IPS-20b (cell line): ENCODE data around the gene CALML3.

ENCODE experiments used
- H3K27ac ChIP-seq: one replicate; pipeline ENCODE4 v1.5.1; 2013; ENCODE audit warnings: low read length
- H3K27me3 ChIP-seq: 2 replicates; pipeline ENCODE4 v1.6.1; 2013; ENCODE audit warnings: mild to moderate bottlenecking, low read length, inconsistent platforms; ENCODE audit not compliant: insufficient read depth
- H3K36me3 ChIP-seq: 2 replicates; pipeline ENCODE4 v1.6.1; 2013; ENCODE audit warnings: low read depth, mild to moderate bottlenecking, inconsistent platforms, low read length, moderate library complexity; ENCODE audit not compliant: insufficient read depth
- H3K4me1 ChIP-seq: 2 replicates; pipeline ENCODE4 v1.6.1; 2013; ENCODE audit warnings: mild to moderate bottlenecking, control low read depth, inconsistent platforms, low read length, moderate library complexity; ENCODE audit not compliant: insufficient read depth
- H3K4me3 ChIP-seq: 2 replicates; pipeline ENCODE4 v1.5.1; 2013; ENCODE audit warnings: mild to moderate bottlenecking, low read length, inconsistent platforms
- H3K9ac ChIP-seq: 2 replicates; pipeline ENCODE4 v1.6.1; 2013; ENCODE audit warnings: low read depth, mild to moderate bottlenecking, inconsistent platforms, low read length, moderate library complexity
- H3K9me3 ChIP-seq: 2 replicates; pipeline ENCODE4 v1.6.1; 2013; ENCODE audit warnings: mild to moderate bottlenecking, low read depth, low read length, inconsistent platforms; ENCODE audit not compliant: insufficient read depth

Gene CALML3

GRCh38 chr10:5560142-5560816 lies 35.5 kb downstream of the CALML3 start:
- H3K9ac ChIP-seq = no peak overlapping the region
- no peak overlapping the region for H3K27ac ChIP-seq
- H3K4me1 ChIP-seq = peaks cover 6% of the 10 kb centered on the region; the same call in 1 of the 2 replicates
- H3K27me3 ChIP-seq = no peaks in the 10 kb centered on the region
- H3K36me3 ChIP-seq = no peaks in the 10 kb centered on the region
- no peak overlapping the region for H3K4me3 ChIP-seq
- H3K9me3 ChIP-seq = no peaks in the 10 kb centered on the region

- Histone ChIP-seq H3K27ac (no peak overlapping the region), H3K9me3 (no peaks in the 10 kb centered on the region), H3K27me3 (no peaks in the 10 kb centered on the region), H3K9ac (no peak overlapping the region), H3K4me1 (peaks cover 6% of the 10 kb centered on the region; the same call in 1 of the 2 replicates), H3K36me3 (no peaks in the 10 kb centered on the region), H3K4me3 (no peak overlapping the region)
Measured at GRCh38 chr10:5560817-5561703, 36.3 kb downstream of the CALML3 start.

DNA sequence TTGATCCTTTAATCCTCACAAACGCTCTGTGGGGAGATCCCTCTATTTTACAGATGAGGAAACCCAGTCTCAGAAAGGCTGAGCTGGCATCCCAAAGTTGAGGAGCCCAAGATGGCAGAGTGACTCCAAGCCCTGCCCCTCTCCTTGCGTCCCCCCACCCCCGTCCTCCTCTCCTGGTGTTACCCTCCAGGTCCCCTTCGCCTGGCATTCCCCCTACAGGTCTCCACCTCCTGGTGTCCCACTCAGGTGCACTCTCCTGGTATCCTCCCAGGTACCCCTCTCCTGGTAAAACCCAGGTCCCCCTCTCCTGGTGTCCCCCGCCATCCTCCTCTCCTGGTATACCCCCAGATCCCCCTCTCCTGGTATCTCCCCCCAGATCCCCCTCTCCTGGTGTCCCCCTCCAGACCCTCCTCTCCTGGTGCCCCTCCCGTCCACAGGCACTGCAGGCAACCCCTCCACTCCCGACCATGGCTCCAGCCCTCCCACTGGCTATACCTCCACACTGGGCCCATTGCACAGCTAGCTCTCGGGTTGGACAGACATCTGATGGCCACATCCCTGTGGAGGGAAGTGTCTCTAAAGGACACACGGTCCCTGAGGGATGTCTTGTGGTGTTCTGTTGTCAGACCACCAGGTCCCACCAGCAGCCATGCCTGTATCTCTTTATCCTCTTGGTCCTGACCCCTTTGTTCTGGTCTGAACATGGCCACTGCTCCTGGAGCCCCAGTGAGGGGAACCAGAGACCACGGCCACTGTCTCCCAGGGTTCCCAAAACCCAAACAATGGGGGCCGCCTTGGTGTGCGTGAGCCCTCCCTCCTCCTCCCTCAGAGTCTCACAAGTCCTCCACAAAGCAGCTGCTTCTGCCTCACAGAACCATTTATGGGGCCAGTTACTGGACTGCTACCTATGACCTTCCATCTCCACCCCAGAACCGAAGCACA lies 37.2 kb downstream of the CALML3 start:
- Histone ChIP-seq H3K27ac (no peak overlapping the region), H3K4me3 (no peak overlapping the region), H3K36me3 (no peaks in the 10 kb centered on the region), H3K9ac (no peak overlapping the region), H3K4me1 (peaks cover 6% of the 10 kb centered on the region; the same call in 1 of the 2 replicates), H3K9me3 (no peaks in the 10 kb centered on the region), H3K27me3 (no peaks in the 10 kb centered on the region)

DNA sequence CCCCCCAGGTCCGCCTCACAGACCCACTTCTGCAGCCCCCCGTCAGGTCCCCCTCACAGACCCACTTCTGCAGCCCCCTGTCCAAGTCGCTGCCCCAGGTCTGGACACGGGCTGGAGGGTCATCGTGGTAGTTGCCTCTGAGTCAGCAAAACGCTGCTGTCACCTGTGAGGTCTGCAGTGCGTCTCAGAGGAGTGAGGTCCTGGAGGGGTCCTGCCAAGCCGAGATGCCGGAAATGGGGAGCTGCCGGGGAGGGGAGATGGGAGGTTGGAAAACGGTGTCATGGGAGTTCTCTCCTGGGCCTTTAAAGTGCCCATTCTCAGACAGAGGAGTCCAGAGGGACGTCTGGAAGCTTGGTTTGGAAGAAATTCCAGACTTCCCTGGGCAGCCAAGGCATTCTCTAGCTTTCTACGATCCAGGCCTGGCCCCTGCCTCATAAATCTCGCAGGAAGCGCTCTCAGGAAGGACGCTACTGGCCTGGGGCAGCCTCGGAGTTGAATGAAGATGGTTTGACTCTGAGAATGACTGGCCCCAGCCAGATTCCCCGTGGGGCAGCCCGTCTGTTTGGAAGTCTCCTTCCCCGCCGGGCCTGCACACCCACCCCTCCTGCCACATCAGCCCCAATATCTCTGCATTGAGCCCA lies 38.7 kb downstream of the CALML3 start:
- Histone ChIP-seq H3K9ac (no peak overlapping the region), H3K4me3 (no peak overlapping the region), H3K27me3 (no peaks in the 10 kb centered on the region), H3K4me1 (peaks cover 6% of the 10 kb centered on the region; the same call in 1 of the 2 replicates), H3K27ac (no peak overlapping the region), H3K9me3 (no peaks in the 10 kb centered on the region), H3K36me3 (no peaks in the 10 kb centered on the region)

DNA sequence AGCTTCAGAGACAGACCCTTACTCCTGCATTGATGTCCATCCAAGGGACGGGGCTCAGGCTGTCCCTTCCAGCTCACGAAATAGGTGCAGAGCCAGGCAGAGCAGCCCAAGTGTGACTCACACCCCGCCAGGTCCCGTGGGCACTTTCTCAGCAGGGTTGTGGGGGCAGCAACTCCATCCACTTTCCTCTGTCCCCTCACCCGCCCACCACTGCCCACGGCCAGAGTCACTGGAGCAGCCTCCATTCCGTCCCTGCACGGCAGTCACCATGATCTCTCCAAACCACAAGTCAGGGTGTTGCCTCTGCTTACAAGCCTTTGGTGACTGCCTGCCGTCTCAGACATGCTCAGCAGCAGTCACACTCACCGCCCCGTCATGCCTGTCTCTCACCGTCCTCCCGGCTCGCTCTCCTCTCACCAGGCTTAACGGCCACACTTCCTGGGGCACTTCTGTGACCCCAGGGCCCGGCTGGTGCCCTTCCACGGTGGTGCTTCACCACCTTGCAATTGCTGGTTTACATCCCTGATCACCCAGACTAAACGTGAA lies 39.3 kb downstream of the CALML3 start:
- Histone ChIP-seq H3K9me3 (no peaks in the 10 kb centered on the region), H3K4me1 (peaks cover 6% of the 10 kb centered on the region; the same call in 1 of the 2 replicates), H3K36me3 (no peaks in the 10 kb centered on the region), H3K27me3 (no peaks in the 10 kb centered on the region), H3K27ac (no peak overlapping the region), H3K4me3 (no peak overlapping the region), H3K9ac (no peak overlapping the region; the same call in 1 of the 2 replicates)

DNA sequence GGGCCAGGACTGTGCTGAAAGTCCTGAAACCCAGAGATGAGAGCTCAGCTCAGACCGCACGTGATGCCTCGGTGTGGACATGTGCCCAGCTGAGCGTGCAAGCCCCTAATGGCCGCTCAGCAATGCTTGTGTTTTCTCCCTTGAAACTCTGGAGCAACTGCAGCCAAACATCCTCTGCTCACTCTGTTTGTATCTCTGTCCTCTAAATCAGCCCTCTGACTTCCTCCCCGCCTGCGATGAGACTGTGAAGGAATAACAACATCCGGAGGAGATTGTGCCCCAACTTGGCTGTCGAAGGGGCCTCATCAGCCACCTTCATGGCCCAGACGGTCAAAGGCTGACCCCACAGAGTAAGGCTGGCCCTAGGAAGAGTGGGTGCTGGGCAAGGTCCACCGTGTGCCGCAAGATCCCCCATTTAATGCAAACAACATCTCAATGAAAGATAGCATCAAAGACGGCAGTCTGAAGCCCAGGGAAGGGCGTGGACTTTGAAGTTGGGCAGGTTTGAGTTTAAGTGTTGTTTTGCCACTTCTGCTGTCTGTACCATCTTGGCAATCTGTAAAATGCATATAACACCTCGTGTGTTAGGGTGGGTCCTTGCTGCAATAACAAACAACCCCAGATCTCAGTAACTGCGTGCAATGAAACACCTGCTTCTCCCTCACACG lies 39.9 kb downstream of the CALML3 start:
- H3K4me1 ChIP-seq = peaks cover 3% of the 10 kb centered on the region; the same call in 1 of the 2 replicates
- H3K27ac ChIP-seq = no peak overlapping the region
- no peaks in the 10 kb centered on the region for H3K9me3 ChIP-seq
- no peak overlapping the region for H3K9ac ChIP-seq
- no peak overlapping the region for H3K4me3 ChIP-seq
- H3K36me3 ChIP-seq = no peaks in the 10 kb centered on the region
- H3K27me3 ChIP-seq = no peaks in the 10 kb centered on the region

GRCh38 chr10:5565205-5565545 lies 40.4 kb downstream of the CALML3 start:
- Histone ChIP-seq H3K27me3 (no peaks in the 10 kb centered on the region), H3K4me1 (no peaks in the 10 kb centered on the region), H3K27ac (no peak overlapping the region)

GRCh38 chr10:5565671-5566581 lies 41.2 kb downstream of the CALML3 start:
- Histone ChIP-seq H3K9me3 (no peaks in the 10 kb centered on the region), H3K4me1 (no peaks in the 10 kb centered on the region), H3K27ac (no peak overlapping the region), H3K4me3 (no peak overlapping the region), H3K36me3 (no peaks in the 10 kb centered on the region), H3K9ac (no peak overlapping the region), H3K27me3 (no peaks in the 10 kb centered on the region)

More at GRCh38 chr10:5565205-5565545, 40.4 kb downstream of the CALML3 start:
- H3K36me3 ChIP-seq = no peaks in the 10 kb centered on the region
- no peak overlapping the region for H3K9ac ChIP-seq
- H3K9me3 ChIP-seq = no peaks in the 10 kb centered on the region
- no peak overlapping the region for H3K4me3 ChIP-seq

GRCh38 chr10:5566614-5567013 lies 41.9 kb downstream of the CALML3 start:
- Histone ChIP-seq H3K9me3 (no peaks in the 10 kb centered on the region), H3K27me3 (no peaks in the 10 kb centered on the region), H3K36me3 (no peaks in the 10 kb centered on the region), H3K9ac (no peak overlapping the region), H3K4me3 (no peak overlapping the region), H3K27ac (no peak overlapping the region), H3K4me1 (no peaks in the 10 kb centered on the region)

DNA sequence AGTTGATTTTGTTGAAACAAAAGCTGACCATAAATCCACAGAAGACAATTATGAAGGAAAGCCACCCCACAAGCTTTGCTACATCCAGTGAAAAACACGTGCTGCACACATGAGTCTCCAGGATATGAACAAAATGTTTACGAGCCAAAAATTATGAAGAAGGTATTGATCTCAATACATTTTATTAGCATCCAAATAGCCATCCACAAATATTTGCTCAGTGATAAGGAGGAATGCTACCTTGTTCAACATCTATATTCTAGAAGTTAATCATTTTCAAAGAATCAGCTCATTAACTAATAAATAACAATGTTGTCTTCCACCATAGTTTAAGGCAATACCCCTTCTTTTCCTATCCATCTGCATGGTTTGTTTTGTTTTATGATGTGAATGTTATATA lies 42.7 kb downstream of the CALML3 start:
- no peaks in the 10 kb centered on the region for H3K36me3 ChIP-seq
- no peak overlapping the region for H3K4me3 ChIP-seq
- H3K9me3 ChIP-seq = no peaks in the 10 kb centered on the region
- no peak overlapping the region for H3K9ac ChIP-seq
- H3K27ac ChIP-seq = no peak overlapping the region
- H3K4me1 ChIP-seq = no peaks in the 10 kb centered on the region
- H3K27me3 ChIP-seq = no peaks in the 10 kb centered on the region
